Measurements from ENCODE around the gene MPL. TPM values are rescaled to one million over a fixed set of nuclear protein-coding genes. Genes with fewer than 3 reads are reported as not detected.
A peak's percentile ranks its signal among the peaks of the same experiment; 100 is the strongest.

The MPL gene
- total and polyA plus RNA-seq, 2 experiments from 2014 or later, result not detected

- H3K9ac ChIP-seq, result peak overlapping the region; percentile 42
- H3K27me3 ChIP-seq (replicated peaks; ENCODE audit: insufficient read depth), result no peaks in the 10 kb centered on the region
- DNase-seq, result no peak
- H4K20me1 ChIP-seq (ENCODE audit: insufficient read depth), result no peaks in the 10 kb centered on the region
- no peaks in the 10 kb centered on the region for H3K79me2 ChIP-seq (ENCODE audit: insufficient read depth)
- peaks cover 11% of the 10 kb centered on the region; the same call in 1 of the 2 replicates for H3K4me1 ChIP-seq (ENCODE audit: insufficient read depth)
- H3K4me2 ChIP-seq (ENCODE audit: unreplicated experiment), result peak overlapping the region; percentile 79
- peaks cover 16% of the 10 kb centered on the region for H3F3A ChIP-seq (ENCODE audit: insufficient read depth)
- H3K36me3 ChIP-seq (ENCODE audit: low read depth), result no peaks in the 10 kb centered on the region
- in situ Hi-C loops (cut with MboI), result no loop called here
- TF ChIP-seq EZH2phosphoT487 (IDR thresholded peaks at IDR 0.05; ENCODE audit: insufficient read depth, low read depth) (no peak), EZH2 (IDR thresholded peaks at IDR 0.05; ENCODE audit: insufficient read depth, poor library complexity, severe bottlenecking) (no peak)
- 19% methylated on average over 22 of the region's 22 CpGs for WGBS, 2 experiments (ENCODE audit: low coverage in 1 of 2, low lambda C conversion rate in 2 of 2, missing lambda C conversion rate in 2 of 2)
- peak overlapping the region; percentile 78 for H2AFZ ChIP-seq
- H3K27ac ChIP-seq, result no peak overlapping the region
- H3K9me2 ChIP-seq (ENCODE audit: insufficient read depth), result no peaks in the 10 kb centered on the region
- no peaks in the 10 kb centered on the region for H3K9me3 ChIP-seq (ENCODE audit: low read depth)
- peak overlapping the region; percentile 69 for H3K4me3 ChIP-seq
Measured at GRCh38 chr1:43348343-43348808, 10.8 kb downstream of the MPL start.

DNA sequence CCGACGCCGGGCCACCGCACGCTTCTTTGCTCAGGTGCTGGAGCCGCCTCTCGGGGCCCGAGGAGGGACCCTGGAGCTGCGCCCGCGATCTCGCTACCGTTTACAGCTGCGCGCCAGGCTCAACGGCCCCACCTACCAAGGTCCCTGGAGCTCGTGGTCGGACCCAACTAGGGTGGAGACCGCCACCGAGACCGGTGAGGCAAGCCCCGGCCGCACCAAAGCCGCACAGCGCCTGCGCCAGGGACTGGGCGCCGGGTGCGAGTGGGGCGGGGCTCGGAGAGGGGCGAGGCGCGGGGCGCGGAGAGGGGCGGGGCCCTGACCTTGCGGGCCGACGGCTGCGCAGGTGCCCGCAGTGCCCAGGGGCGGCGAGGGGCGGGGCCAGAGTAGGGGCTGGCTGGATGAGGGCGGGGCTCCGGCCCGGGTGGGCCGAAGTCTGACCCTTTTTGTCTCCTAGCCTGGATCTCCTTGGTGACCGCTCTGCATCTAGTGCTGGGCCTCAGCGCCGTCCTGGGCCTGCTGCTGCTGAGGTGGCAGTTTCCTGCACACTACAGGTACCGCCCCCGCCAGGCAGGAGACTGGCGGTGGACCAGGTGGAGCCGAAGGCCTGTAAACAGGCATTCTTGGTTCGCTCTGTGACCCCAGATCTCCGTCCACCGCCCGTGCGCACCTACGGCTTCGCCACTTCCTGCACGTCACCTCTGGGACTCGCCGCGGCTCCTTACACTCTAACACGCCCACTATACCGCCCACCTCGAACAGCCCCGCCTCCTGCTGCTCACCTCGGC is 11.4 kb downstream of the MPL start:
- peaks cover 16% of the 10 kb centered on the region for H3F3A ChIP-seq (ENCODE audit: insufficient read depth)
- peak overlapping the region; percentile 69 for H3K4me3 ChIP-seq
- no peaks in the 10 kb centered on the region for H3K9me2 ChIP-seq (ENCODE audit: insufficient read depth)
- H2AFZ ChIP-seq, result peak overlapping the region; percentile 78
- H3K27me3 ChIP-seq (replicated peaks; ENCODE audit: insufficient read depth), result no peaks in the 10 kb centered on the region
- 9 to 18% methylated on average over 36 to 55 of the region's 72 CpGs for WGBS, 2 experiments (ENCODE audit: low coverage in 1 of 2, low lambda C conversion rate in 2 of 2, missing lambda C conversion rate in 2 of 2)
- no peaks in the 10 kb centered on the region for H3K79me2 ChIP-seq (ENCODE audit: insufficient read depth)
- no peaks in the 10 kb centered on the region for H3K9me3 ChIP-seq (ENCODE audit: low read depth)
- in situ Hi-C loops (cut with MboI), result no loop called here
- H3K9ac ChIP-seq, result peak overlapping the region; percentile 42
- H3K27ac ChIP-seq, result no peak overlapping the region
- peaks cover 11% of the 10 kb centered on the region; the same call in 1 of the 2 replicates for H3K4me1 ChIP-seq (ENCODE audit: insufficient read depth)
- TF ChIP-seq EZH2phosphoT487 (IDR thresholded peaks at IDR 0.05; ENCODE audit: insufficient read depth, low read depth) (no peak), EZH2 (IDR thresholded peaks at IDR 0.05; ENCODE audit: insufficient read depth, poor library complexity, severe bottlenecking) (no peak)
- H3K36me3 ChIP-seq (ENCODE audit: low read depth), result no peaks in the 10 kb centered on the region
- peak overlapping the region; percentile 79 for H3K4me2 ChIP-seq (ENCODE audit: unreplicated experiment)
- H4K20me1 ChIP-seq (ENCODE audit: insufficient read depth), result no peaks in the 10 kb centered on the region
- peak; percentile 54 for DNase-seq

GRCh38 chr1:43349594-43350306 is 12.1 kb downstream of the MPL start:
- Histone ChIP-seq H3K27ac (no peak overlapping the region), H3K9me3 (ENCODE audit: low read depth) (no peaks in the 10 kb centered on the region), H3F3A (ENCODE audit: insufficient read depth) (peaks cover 16% of the 10 kb centered on the region), H3K4me1 (ENCODE audit: insufficient read depth) (peaks cover 11% of the 10 kb centered on the region; the same call in 1 of the 2 replicates), H3K4me3 (no peak overlapping the region; the same call in 1 of the 2 replicates), H3K9ac (no peak overlapping the region), H2AFZ (peak overlapping the region; percentile 78), H3K36me3 (ENCODE audit: low read depth) (no peaks in the 10 kb centered on the region), H3K4me2 (ENCODE audit: unreplicated experiment) (peak overlapping the region; percentile 79), H3K79me2 (ENCODE audit: insufficient read depth) (no peaks in the 10 kb centered on the region), H3K9me2 (ENCODE audit: insufficient read depth) (no peaks in the 10 kb centered on the region), H3K27me3 (replicated peaks; ENCODE audit: insufficient read depth) (no peaks in the 10 kb centered on the region), H4K20me1 (ENCODE audit: insufficient read depth) (no peaks in the 10 kb centered on the region)
- peak; percentile 50 for DNase-seq
- WGBS, 2 experiments (ENCODE audit: low coverage in 1 of 2, low lambda C conversion rate in 2 of 2, missing lambda C conversion rate in 2 of 2), result 65 to 75% methylated on average over 11 of the region's 11 CpGs
- TF ChIP-seq EZH2phosphoT487 (IDR thresholded peaks at IDR 0.05; ENCODE audit: insufficient read depth, low read depth), result no peak
- no peak for TF ChIP-seq EZH2 (IDR thresholded peaks at IDR 0.05; ENCODE audit: insufficient read depth, poor library complexity, severe bottlenecking)
- in situ Hi-C loops (cut with MboI), result no loop called here

GRCh38 chr1:43350976-43351375 is 13.4 kb downstream of the MPL start:
- H3K27ac ChIP-seq, result no peak overlapping the region
- DNase-seq, result no peak
- H3F3A ChIP-seq (ENCODE audit: insufficient read depth), result peaks cover 10% of the 10 kb centered on the region
- whole genome bisulfite sequencing, 2 experiments (ENCODE audit: low coverage in 1 of 2, low lambda C conversion rate in 2 of 2, missing lambda C conversion rate in 2 of 2), result 94 to 100% methylated on average over 1 of the region's 1 CpG
- H3K4me3 ChIP-seq, result no peak overlapping the region
- in situ Hi-C loops (cut with MboI), result no loop called here
- H3K9me3 ChIP-seq (ENCODE audit: low read depth), result no peaks in the 10 kb centered on the region
- H2AFZ ChIP-seq, result no peak overlapping the region
- no peak overlapping the region for H3K9ac ChIP-seq
- no peaks in the 10 kb centered on the region for H3K27me3 ChIP-seq (replicated peaks; ENCODE audit: insufficient read depth)
- no peak for TF ChIP-seq EZH2phosphoT487 (IDR thresholded peaks at IDR 0.05; ENCODE audit: insufficient read depth, low read depth)
- no peak for TF ChIP-seq EZH2 (IDR thresholded peaks at IDR 0.05; ENCODE audit: insufficient read depth, poor library complexity, severe bottlenecking)
- no peak overlapping the region for H3K4me2 ChIP-seq (ENCODE audit: unreplicated experiment)
- peaks cover 11% of the 10 kb centered on the region; the same call in 1 of the 2 replicates for H3K4me1 ChIP-seq (ENCODE audit: insufficient read depth)
- H3K9me2 ChIP-seq (ENCODE audit: insufficient read depth), result no peaks in the 10 kb centered on the region
- H4K20me1 ChIP-seq (ENCODE audit: insufficient read depth), result no peaks in the 10 kb centered on the region
- no peaks in the 10 kb centered on the region for H3K36me3 ChIP-seq (ENCODE audit: low read depth)
- H3K79me2 ChIP-seq (ENCODE audit: insufficient read depth), result no peaks in the 10 kb centered on the region

Measured in GM23248 (cell line).